ENCODE results near the gene RBMS3.
"Not testable (repeated sequence)": the region's sequence is repeated elsewhere in the genome, so short reads cannot be mapped to it uniquely, and the experiment has no call there.

Gene RBMS3

GRCh38 chr3:29515451-29515850 lies 234.6 kb downstream of the RBMS3 start:
- no peak for DNase-seq (ENCODE audit: low read depth in 1 of 2, low spot score in 1 of 2)

GRCh38 chr3:29516164-29516563 lies 235.3 kb downstream of the RBMS3 start:
- DNase-seq (ENCODE audit: low read depth in 1 of 2, low spot score in 1 of 2), result no peak

DNA sequence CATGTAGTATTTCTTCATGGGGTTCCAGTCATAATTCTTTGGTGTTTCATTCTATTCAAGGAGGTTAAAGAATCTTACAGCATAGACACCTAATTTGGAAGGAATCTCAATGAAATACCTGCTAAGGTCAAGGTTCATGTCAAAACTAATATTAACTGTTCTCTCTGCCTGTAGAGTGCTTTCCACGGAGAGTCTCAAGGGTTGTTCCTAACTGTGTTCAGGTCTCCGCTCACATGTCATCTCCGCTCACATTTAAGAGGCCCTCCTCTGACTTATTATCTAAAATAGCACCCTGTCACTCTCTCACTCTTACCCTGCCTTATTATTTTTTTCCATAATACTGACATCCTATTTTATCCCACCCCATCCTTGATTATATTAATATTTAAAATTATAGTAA lies 239.9 kb downstream of the RBMS3 start:
- no peak for DNase-seq (ENCODE audit: low read depth in 1 of 2, low spot score in 1 of 2)

DNA sequence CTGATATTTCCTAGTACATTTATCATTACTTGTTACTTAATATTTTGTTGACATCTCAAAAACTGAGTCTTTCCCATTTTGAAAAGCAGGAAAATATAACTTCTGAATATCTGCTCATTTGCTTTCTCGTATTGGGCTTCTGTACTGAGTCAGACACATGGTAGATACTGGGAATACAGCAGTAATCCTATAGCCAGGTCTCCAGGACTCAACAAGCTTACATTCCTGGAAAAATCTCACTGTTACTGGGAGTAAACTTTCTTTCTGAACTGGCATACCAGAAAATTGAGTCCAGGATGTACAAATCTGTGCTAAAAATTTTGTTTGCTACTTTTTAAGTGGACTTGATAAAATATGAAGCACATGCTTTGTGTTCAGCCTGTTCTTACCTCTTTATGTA lies 240.4 kb downstream of the RBMS3 start:
- DNase-seq (ENCODE audit: low read depth in 1 of 2, low spot score in 1 of 2), result no peak

- no peak for DNase-seq (ENCODE audit: low read depth in 1 of 2, low spot score in 1 of 2)
Observed at GRCh38 chr3:29521751-29522150, 240.9 kb downstream of the RBMS3 start.

DNA sequence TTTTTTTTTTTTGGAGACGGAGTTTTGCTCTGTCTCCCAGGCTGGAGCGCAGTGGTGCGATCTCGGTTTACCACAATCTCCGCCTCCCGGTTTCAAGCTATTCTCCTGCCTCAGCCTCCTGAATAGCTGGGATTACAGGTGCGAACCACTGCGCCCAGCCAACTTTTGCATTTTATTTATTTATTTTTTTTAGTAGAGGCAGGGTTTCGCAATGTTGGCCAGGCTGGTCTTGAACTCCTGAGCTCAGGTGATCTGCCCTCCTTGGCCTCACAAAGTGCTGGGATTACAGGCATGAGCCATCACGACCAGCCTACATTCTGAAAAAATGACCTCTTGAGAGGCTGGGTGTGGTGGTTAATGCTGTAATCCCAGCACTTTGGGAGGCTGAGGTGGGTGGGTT lies 243.6 kb downstream of the RBMS3 start:
- DNase-seq (ENCODE audit: low read depth in 1 of 2, low spot score in 1 of 2), result not testable (repeated sequence)

DNA sequence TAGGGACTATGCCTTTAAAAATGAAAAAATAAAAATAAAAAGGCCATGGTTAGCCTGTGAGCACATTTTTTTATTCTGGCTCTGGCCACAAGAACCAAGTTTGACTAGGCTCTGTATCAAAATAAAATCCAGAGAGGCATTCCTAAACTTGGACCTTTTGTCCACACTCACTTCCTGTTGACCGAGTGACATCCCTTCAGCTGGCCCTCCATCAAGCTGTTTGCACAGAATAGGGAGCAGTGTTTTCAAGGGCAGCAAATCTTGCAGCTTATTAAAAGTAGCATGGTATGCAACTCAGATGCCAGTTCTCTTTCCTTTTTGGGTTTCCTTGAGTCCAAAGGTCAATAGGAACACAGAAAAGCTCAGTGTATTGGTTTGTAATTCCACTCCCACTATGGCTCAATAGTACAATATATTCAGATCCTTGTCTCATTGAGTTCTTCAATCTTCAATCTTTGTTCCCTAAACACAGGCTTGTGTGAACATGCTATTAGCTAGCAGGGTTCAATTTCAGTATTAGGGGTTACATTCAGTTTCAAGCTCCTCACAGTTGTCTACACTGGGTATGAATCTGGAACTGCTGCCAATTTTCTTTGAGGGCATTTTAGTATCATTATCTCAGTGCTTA lies 244.5 kb downstream of the RBMS3 start:
- no peak for DNase-seq (ENCODE audit: low read depth in 1 of 2, low spot score in 1 of 2)

- DNase-seq (ENCODE audit: low read depth in 1 of 2, low spot score in 1 of 2), result no peak
Observed at GRCh38 chr3:29527246-29527645, 246.4 kb downstream of the RBMS3 start.

DNA sequence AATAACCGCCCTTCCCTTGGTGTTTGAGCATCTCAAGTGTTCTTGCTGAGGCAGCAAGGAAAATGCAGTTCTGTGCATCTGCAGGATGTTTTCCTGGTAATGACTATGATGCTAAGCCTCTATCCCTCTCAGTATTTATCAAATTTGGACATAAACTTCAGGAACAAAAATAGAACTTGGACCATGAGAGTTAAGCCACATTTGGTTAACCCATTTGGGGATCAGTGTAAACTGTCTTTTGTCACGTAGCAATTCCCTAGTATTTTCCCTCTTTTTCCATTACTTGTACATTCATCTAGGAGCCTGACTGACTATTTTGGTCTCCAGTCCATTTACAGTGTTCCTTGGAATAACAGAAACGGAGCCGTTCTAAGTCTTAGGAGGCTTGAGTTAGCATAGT lies 250.8 kb downstream of the RBMS3 start:
- no peak for DNase-seq (ENCODE audit: low read depth in 1 of 2, low spot score in 1 of 2)

- no peak for DNase-seq (ENCODE audit: low read depth in 1 of 2, low spot score in 1 of 2)
Observed at GRCh38 chr3:29532473-29532872, 251.6 kb downstream of the RBMS3 start.

GRCh38 chr3:29534006-29534405 lies 253.1 kb downstream of the RBMS3 start:
- no peak for DNase-seq (ENCODE audit: low read depth in 1 of 2, low spot score in 1 of 2)

DNA sequence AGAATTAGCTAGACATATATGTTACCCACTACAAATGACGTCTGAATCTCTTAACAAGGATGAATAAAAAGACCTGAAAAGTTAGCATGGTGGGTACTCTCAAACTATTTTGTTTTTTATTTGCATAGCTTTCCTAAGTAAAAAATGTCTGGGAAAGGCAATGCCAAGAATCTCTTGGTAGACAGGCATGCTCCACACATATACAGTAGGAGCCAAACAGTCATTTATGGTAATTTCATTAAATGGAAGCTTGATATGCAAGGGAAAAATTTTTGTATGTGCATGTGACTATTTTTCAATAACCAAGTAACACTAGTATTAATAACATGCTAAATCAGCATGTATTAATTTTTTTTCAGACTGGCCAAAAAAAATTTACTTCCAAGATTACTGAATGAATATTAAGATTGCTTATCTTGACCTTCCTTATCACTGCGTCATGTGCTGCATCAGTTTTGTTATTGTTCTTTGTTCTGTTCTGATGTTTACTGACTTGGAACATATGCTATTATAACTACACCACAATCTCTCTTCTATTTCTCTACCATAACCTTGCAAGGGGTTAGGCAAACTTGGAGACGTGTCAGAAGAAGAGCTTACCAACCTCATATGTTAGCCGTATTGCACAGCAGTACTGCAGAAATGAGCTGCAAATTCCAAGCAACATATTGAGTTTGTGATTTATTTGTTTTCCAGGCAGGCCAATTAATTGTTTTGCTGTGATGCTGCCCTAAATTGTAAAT lies 255.3 kb downstream of the RBMS3 start:
- DNase-seq (ENCODE audit: low read depth in 1 of 2, low spot score in 1 of 2), result no peak

DNA sequence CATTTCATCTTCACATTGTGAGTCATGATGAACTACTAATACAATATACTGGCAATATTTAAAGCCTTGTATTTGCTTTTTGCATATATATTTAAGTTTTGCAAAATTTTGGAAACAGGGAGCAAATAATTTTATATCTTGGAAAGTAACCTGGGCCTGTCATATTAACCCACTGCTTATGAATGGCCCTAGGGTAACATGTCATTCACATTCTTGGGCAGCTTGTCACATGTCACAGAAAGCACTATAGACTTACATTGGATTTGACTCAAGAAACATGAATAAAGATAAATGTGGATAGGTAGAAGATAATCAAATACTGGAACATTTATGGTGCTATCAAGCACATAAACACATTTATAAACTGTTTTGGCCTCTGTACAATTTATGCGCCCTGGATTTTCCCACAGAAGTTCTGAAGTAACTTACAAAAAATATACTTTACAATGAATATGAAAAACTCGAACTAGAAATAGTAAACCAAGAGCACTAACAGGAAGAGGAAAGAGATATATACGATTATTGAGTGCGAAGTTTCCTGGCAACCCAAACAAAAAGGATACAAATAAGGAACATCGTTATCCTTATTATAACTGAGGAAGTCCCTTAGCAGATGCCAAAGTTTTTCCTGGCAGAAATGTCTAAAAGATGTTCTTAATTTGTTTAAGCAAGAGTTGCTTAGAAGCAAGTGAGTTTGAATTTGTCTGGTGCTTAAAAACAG lies 257.2 kb downstream of the RBMS3 start:
- DNase-seq (ENCODE audit: low read depth in 1 of 2, low spot score in 1 of 2), result no peak

DNA sequence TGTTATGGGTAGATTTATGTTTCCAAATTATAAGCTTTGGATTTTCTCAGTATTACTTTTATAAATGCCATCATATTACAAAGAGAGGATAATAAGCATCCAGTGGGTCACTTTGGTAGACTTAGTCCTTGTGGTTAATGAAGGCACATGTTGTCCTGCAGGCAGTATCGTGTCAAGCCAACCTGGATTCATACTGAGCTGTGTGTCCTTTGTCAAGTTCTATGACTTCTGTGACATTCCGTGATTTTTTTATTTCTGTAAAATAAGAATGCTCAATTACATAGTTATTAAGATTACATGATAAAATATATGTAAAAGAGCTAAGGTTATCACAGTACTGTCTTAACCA lies 257.7 kb downstream of the RBMS3 start:
- DNase-seq (ENCODE audit: low read depth in 1 of 2, low spot score in 1 of 2), result no peak

GRCh38 chr3:29540544-29540943 lies 259.7 kb downstream of the RBMS3 start:
- no peak for DNase-seq (ENCODE audit: low read depth in 1 of 2, low spot score in 1 of 2)

DNA sequence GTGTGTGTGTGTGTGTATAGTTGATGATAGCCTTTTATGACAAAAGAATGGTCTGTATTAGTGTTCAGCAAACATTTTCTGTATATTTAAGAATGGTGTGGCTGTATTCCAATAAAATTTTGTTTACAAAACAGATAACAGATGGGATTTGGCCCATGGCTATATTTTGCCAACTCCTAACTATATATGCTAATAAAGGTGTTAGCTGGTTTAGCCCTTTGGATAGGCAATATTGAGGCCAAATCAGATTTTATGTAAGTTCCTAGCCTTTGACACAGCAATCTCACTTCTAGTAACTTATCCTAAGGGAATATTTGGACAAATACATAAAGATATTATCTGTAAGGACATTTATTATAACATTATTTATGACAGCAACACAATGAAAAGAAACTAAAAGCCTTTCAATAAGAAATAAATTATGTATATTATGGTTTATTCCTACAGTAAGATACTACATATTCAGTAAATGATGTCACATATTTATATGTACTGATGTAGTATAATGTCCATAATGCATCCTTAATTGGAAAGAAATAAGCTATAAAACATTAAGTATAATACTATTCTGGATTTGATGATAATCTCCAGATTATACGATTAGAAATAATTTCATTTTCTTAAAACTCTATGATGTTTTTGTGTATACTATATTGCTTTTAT lies 264.0 kb downstream of the RBMS3 start:
- DNase-seq (ENCODE audit: low read depth in 1 of 2, low spot score in 1 of 2), result no peak

- no peak for DNase-seq (ENCODE audit: low read depth in 1 of 2, low spot score in 1 of 2)
Observed at GRCh38 chr3:29545615-29546014, 264.7 kb downstream of the RBMS3 start.

GRCh38 chr3:29552051-29552450 lies 271.2 kb downstream of the RBMS3 start:
- no peak for DNase-seq (ENCODE audit: low read depth in 1 of 2, low spot score in 1 of 2)

DNA sequence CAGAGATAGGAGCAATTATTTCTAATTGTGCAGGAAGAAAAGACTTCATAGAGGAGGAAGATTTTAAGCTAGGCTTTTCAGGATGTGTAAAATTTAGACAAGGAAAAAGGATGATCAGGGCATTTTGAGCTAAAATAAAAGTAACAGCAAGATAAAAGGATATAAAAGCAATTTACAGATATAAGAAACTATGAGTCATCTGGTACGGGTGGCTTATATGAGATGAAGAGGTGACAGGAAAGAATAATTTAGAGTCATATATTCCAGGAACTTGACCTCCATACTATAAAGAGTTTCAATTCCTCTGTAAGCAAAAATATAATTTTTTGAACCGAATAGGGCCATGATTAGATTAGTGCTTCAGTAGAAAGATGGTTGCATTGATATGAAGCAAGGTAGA lies 273.7 kb downstream of the RBMS3 start:
- DNase-seq (ENCODE audit: low read depth in 1 of 2, low spot score in 1 of 2), result no peak

GRCh38 chr3:29555590-29555989 lies 274.7 kb downstream of the RBMS3 start:
- no peak for DNase-seq (ENCODE audit: low read depth in 1 of 2, low spot score in 1 of 2)

DNA sequence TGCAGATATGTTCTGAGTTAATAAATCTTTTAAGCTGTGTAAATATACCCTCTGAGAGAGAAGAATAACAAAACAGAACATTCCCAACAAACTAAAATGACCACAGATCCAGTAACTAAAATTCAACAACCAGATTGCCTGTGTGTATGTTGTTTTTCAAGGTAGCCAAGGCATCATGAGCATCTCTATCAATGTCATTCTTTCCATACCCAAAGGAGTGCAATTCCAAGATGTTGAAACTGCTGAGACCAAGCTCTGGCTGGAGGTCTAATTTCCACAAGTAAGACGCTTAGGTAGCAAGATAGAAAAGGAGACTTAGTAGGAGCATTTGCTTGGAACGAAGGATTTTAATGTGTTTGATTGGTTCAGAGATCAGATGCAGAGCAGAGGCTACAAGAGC lies 276.3 kb downstream of the RBMS3 start:
- no peak for DNase-seq (ENCODE audit: low read depth in 1 of 2, low spot score in 1 of 2)

- no peak for DNase-seq (ENCODE audit: low read depth in 1 of 2, low spot score in 1 of 2)
Observed at GRCh38 chr3:29557825-29558224, 277.0 kb downstream of the RBMS3 start.

Measured in activated T-helper 1 cell treated with anti-CD3 and anti-CD28 coated beads, Interleukin-2, amount 50 U/mL, for 16 hours (primary cell).